ENCODE data around the gene ZNF648.
A peak's percentile ranks its signal among the peaks of the same experiment; 100 is the strongest.
"Not testable (repeated sequence)": the region's sequence is repeated elsewhere in the genome, so short reads cannot be mapped to it uniquely, and the experiment has no call there.

Gene ZNF648

GRCh38 chr1:182061594-182061993, at the start of gene ZNF648:
Gene ZNF648 (minus strand): TSS chr1:182061712. CDS start chr1:182058010, 3,702 bp downstream.
- no peak for DNase-seq (ENCODE audit: low spot score)

- no peak for DNase-seq (ENCODE audit: low spot score)
Measured at GRCh38 chr1:182110635-182111034, 49.1 kb upstream of the ZNF648 start.

- DNase-seq (ENCODE audit: low spot score), result no peak
Measured at GRCh38 chr1:182109771-182110170, 48.3 kb upstream of the ZNF648 start.

- DNase-seq (ENCODE audit: low spot score), result peak; percentile 44
Measured at GRCh38 chr1:182107209-182107608, 45.7 kb upstream of the ZNF648 start.

GRCh38 chr1:182102043-182102416, 40.5 kb upstream of the ZNF648 start:
- no peak for DNase-seq (ENCODE audit: low spot score)

GRCh38 chr1:182101415-182102042, 40.0 kb upstream of the ZNF648 start:
- peak; percentile 83 for DNase-seq (ENCODE audit: low spot score)

- no peak for DNase-seq (ENCODE audit: low spot score)
Measured at GRCh38 chr1:182098301-182098700, 36.8 kb upstream of the ZNF648 start.

GRCh38 chr1:182095946-182096345, 34.4 kb upstream of the ZNF648 start:
- DNase-seq (ENCODE audit: low spot score), result peak; percentile 40

GRCh38 chr1:182094514-182095005, 33.0 kb upstream of the ZNF648 start:
- DNase-seq (ENCODE audit: low spot score), result not testable (repeated sequence)

GRCh38 chr1:182093781-182094180, 32.3 kb upstream of the ZNF648 start:
- DNase-seq (ENCODE audit: low spot score), result no peak

GRCh38 chr1:182092336-182092735, 30.8 kb upstream of the ZNF648 start:
- DNase-seq (ENCODE audit: low spot score), result no peak

GRCh38 chr1:182091083-182091482, 29.6 kb upstream of the ZNF648 start:
- no peak for DNase-seq (ENCODE audit: low spot score)

- DNase-seq (ENCODE audit: low spot score), result no peak
Measured at GRCh38 chr1:182087719-182088350, 26.3 kb upstream of the ZNF648 start.

GRCh38 chr1:182087304-182087703, 25.8 kb upstream of the ZNF648 start:
- DNase-seq (ENCODE audit: low spot score), result no peak

- DNase-seq (ENCODE audit: low spot score), result no peak
Measured at GRCh38 chr1:182086620-182087019, 25.1 kb upstream of the ZNF648 start.

GRCh38 chr1:182086136-182086535, 24.6 kb upstream of the ZNF648 start:
- DNase-seq (ENCODE audit: low spot score), result no peak

- no peak for DNase-seq (ENCODE audit: low spot score)
Measured at GRCh38 chr1:182085726-182086125, 24.2 kb upstream of the ZNF648 start.

- peak; percentile 81 for DNase-seq (ENCODE audit: low spot score)
Measured at GRCh38 chr1:182084487-182085316, 23.2 kb upstream of the ZNF648 start.

GRCh38 chr1:182083851-182084486, 22.5 kb upstream of the ZNF648 start:
- no peak for DNase-seq (ENCODE audit: low spot score)

- peak; percentile 50 for DNase-seq (ENCODE audit: low spot score)
Measured at GRCh38 chr1:182080955-182081582, 19.6 kb upstream of the ZNF648 start.

- no peak for DNase-seq (ENCODE audit: low spot score)
Measured at GRCh38 chr1:182080040-182080439, 18.5 kb upstream of the ZNF648 start.

GRCh38 chr1:182071924-182072323, 10.4 kb upstream of the ZNF648 start:
- no peak for DNase-seq (ENCODE audit: low spot score)
